ENCODE results near the gene TNPO2. TPM values are rescaled to one million over a fixed set of nuclear protein-coding genes. Genes with fewer than 3 reads are reported as not detected.

Gene TNPO2
- total and polyA plus RNA-seq, 2 experiments from 2014 or later: 37.1 to 83.0 TPM

DNA sequence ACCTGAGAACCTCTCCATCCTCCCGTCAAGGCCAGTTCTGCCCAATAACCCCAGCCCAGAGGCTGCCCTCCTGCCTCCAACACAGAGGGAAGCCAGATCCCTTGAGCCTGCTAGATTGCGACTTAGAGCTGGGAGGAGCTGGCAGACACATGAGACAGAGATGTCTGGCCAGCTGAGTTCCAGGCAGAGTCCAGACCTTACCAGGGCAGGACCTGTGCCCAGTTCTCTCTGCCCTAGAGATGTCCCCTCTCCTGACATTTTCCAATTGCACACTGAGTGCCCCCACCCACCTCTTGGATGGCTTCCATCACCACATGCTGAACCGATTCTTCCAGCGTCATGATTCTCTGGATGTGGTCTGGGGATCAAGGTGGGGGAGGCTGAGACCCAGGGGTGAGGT lies 48.6 kb upstream of the TNPO2 start:
- Mint-ChIP-seq H3K9me3 (no peaks in the 10 kb centered on the region; the same call in 2 of the 3 replicates), H3K27ac (no peak overlapping the region), H3K4me1 (peaks cover 23% of the 10 kb centered on the region), H3K36me3 (ENCODE audit: low read depth) (peaks cover 39% of the 10 kb centered on the region), H3K27me3 (ENCODE audit: insufficient read depth, low read depth, poor library complexity) (peaks cover 16% of the 10 kb centered on the region), H3K4me3 (no peak overlapping the region)
- Histone ChIP-seq H3F3A (replicated peaks; ENCODE audit: low read depth) (peaks cover 28% of the 10 kb centered on the region), H3K36me3 (ENCODE audit: insufficient read depth) (0 out of 2 replicates have a peak, but pooled peaks cover 7% of the 10 kb centered on the region), H4K20me1 (replicated peaks; ENCODE audit: insufficient read depth) (no peaks in the 10 kb centered on the region; the same call in 1 of the 2 replicates), H3K4me1 (ENCODE audit: insufficient read depth) (peaks cover 12% of the 10 kb centered on the region; the same call in 1 of the 2 replicates), H2AFZ (no peak overlapping the region), H3K79me2 (replicated peaks; ENCODE audit: insufficient read depth) (peaks cover 6% of the 10 kb centered on the region; the same call in 1 of the 2 replicates), H3K27me3 (ENCODE audit: insufficient read depth) (no peaks in the 10 kb centered on the region), H3K9me2 (ENCODE audit: insufficient read depth) (no peaks in the 10 kb centered on the region), H3K4me3 (no peak overlapping the region), H3K4me2 (no peak overlapping the region), H3K27ac (ENCODE audit: low read depth) (no peak overlapping the region)
- TF ChIP-seq CREB1 (CRISPR knock-in tag; IDR thresholded peaks at IDR 0.05; ENCODE audit: low read depth) (no peak), EZH2 (IDR thresholded peaks at IDR 0.05; ENCODE audit: low read depth, unreplicated experiment) (no peak), POLR2AphosphoS5 (IDR thresholded peaks at IDR 0.05; ENCODE audit: low read depth) (no peak), EZH2phosphoT487 (IDR thresholded peaks at IDR 0.05; ENCODE audit: unreplicated experiment) (no peak)
- TF ChIP-seq, protein P1, sequence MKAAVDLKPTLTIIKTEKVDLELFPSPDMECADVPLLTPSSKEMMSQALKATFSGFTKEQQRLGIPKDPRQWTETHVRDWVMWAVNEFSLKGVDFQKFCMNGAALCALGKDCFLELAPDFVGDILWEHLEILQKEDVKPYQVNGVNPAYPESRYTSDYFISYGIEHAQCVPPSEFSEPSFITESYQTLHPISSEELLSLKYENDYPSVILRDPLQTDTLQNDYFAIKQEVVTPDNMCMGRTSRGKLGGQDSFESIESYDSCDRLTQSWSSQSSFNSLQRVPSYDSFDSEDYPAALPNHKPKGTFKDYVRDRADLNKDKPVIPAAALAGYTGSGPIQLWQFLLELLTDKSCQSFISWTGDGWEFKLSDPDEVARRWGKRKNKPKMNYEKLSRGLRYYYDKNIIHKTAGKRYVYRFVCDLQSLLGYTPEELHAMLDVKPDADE (IDR thresholded peaks at IDR 0.05): no peak
- TF ChIP-seq, protein P2, sequence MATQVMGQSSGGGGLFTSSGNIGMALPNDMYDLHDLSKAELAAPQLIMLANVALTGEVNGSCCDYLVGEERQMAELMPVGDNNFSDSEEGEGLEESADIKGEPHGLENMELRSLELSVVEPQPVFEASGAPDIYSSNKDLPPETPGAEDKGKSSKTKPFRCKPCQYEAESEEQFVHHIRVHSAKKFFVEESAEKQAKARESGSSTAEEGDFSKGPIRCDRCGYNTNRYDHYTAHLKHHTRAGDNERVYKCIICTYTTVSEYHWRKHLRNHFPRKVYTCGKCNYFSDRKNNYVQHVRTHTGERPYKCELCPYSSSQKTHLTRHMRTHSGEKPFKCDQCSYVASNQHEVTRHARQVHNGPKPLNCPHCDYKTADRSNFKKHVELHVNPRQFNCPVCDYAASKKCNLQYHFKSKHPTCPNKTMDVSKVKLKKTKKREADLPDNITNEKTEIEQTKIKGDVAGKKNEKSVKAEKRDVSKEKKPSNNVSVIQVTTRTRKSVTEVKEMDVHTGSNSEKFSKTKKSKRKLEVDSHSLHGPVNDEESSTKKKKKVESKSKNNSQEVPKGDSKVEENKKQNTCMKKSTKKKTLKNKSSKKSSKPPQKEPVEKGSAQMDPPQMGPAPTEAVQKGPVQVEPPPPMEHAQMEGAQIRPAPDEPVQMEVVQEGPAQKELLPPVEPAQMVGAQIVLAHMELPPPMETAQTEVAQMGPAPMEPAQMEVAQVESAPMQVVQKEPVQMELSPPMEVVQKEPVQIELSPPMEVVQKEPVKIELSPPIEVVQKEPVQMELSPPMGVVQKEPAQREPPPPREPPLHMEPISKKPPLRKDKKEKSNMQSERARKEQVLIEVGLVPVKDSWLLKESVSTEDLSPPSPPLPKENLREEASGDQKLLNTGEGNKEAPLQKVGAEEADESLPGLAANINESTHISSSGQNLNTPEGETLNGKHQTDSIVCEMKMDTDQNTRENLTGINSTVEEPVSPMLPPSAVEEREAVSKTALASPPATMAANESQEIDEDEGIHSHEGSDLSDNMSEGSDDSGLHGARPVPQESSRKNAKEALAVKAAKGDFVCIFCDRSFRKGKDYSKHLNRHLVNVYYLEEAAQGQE (IDR thresholded peaks at IDR 0.05; ENCODE audit: unreplicated experiment): no peak
- ATAC-seq (no peak), DNase-seq (ENCODE audit: low spot score) (no peak)

DNA sequence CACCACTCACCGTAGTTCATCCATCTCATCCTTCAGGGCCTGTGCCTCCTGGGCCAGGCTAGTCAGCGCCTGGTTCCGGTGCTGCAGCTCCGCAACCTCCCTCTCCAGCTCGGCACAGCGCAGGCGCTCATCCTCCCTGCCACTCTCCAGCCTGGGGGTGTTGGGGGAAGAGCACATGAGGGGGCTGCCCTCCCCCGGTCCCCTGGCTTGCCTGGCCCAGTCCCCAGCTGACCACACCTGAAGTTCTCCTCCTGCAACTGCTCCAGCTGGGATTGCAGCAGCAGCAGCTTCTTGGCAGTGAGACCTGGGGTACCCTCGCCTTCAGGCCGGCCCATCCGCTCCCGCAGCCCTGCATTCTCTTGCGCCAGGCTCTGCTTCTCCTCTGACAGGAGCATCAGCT lies 47.2 kb upstream of the TNPO2 start:
- Mint-ChIP-seq H3K9me3 (peaks cover 3% of the 10 kb centered on the region; the same call in 2 of the 3 replicates), H3K36me3 (ENCODE audit: low read depth) (peaks cover 46% of the 10 kb centered on the region), H3K27ac (no peak overlapping the region), H3K27me3 (ENCODE audit: insufficient read depth, low read depth, poor library complexity) (peaks cover 25% of the 10 kb centered on the region), H3K4me1 (peaks cover 26% of the 10 kb centered on the region), H3K4me3 (no peak overlapping the region)
- H3K27me3 ChIP-seq (ENCODE audit: insufficient read depth): no peaks in the 10 kb centered on the region
- no peaks in the 10 kb centered on the region; the same call in 1 of the 2 replicates for H4K20me1 ChIP-seq (replicated peaks; ENCODE audit: insufficient read depth)
- DNase-seq (ENCODE audit: low spot score): no peak
- no peak for ATAC-seq
- H2AFZ ChIP-seq: no peak overlapping the region
- H3K9me2 ChIP-seq (ENCODE audit: insufficient read depth): no peaks in the 10 kb centered on the region
- 0 out of 2 replicates have a peak, but pooled peaks cover 10% of the 10 kb centered on the region for H3K36me3 ChIP-seq (ENCODE audit: insufficient read depth)
- peaks cover 9% of the 10 kb centered on the region; the same call in 1 of the 2 replicates for H3K79me2 ChIP-seq (replicated peaks; ENCODE audit: insufficient read depth)
- H3K4me1 ChIP-seq (ENCODE audit: insufficient read depth): peaks cover 10% of the 10 kb centered on the region; the same call in 1 of the 2 replicates
- no peak overlapping the region for H3K4me2 ChIP-seq
- H3K4me3 ChIP-seq: no peak overlapping the region
- no peak overlapping the region for H3K27ac ChIP-seq (ENCODE audit: low read depth)
- H3F3A ChIP-seq (replicated peaks; ENCODE audit: low read depth): peaks cover 35% of the 10 kb centered on the region
- TF ChIP-seq ZNF331 (CRISPR knock-in tag; IDR thresholded peaks at IDR 0.05; ENCODE audit: low read depth): no peak
- TF ChIP-seq EZH2phosphoT487 (IDR thresholded peaks at IDR 0.05; ENCODE audit: unreplicated experiment): no peak
- TF ChIP-seq NANOG (IDR thresholded peaks at IDR 0.05; ENCODE audit: borderline replicate concordance): no peak
- TF ChIP-seq POLR2AphosphoS5 (IDR thresholded peaks at IDR 0.05; ENCODE audit: low read depth): no peak
- TF ChIP-seq, protein P2 (IDR thresholded peaks at IDR 0.05; ENCODE audit: unreplicated experiment): no peak
- no peak for TF ChIP-seq JUNB (IDR thresholded peaks at IDR 0.05; ENCODE audit: unreplicated experiment)

All from GM23338 (cell line).